Activated B cell treated with CpG ODN at 0.5 μM for 24 hours (primary cell): ENCODE results near the gene CCDC186. TPM values are rescaled to one million over a fixed set of nuclear protein-coding genes. Genes with fewer than 3 reads are reported as not detected.

Experiments
- ATAC-seq: fragments of 200-7000 bp; cut with Tn5 transposase; one replicate; pipeline ENCODE4 v1.10.0; 2021; ENCODE audit warnings: low read depth, mild to moderate bottlenecking, moderate library complexity
- CTCF ChIA-PET: fragments of 350-600 bp; sonication (Branson Sonifier 250); formaldehyde crosslinking; loops from one replicate; lab custom pipeline; 2021; ENCODE audit warnings: antibody characterized with exemption; lab: Charles Lee
- POLR2A ChIA-PET: fragments of 350-600 bp; sonication (Branson Sonifier 250); formaldehyde crosslinking; loops from one replicate; lab custom pipeline; 2021; ENCODE audit warnings: antibody characterized with exemption; lab: Charles Lee
- DNase-seq: peaks from one replicate; pipeline ENCODE4 v3.0.0; 2022
- H3K27ac Mint-ChIP-seq: one replicate; pipeline ENCODE4 v1.8.0; 2020; ENCODE audit warnings: mixed read lengths
- H3K27me3 Mint-ChIP-seq: one replicate; pipeline ENCODE4 v1.8.0; 2021; ENCODE audit warnings: mixed read lengths
- H3K36me3 Mint-ChIP-seq: one replicate; pipeline ENCODE4 v1.8.0; 2021; ENCODE audit warnings: low read depth, mixed read lengths
- H3K4me1 Mint-ChIP-seq: one replicate; pipeline ENCODE4 v1.8.0; 2021; ENCODE audit warnings: mixed read lengths
- H3K4me3 Mint-ChIP-seq: one replicate; pipeline ENCODE4 v1.8.0; 2020; ENCODE audit warnings: mild to moderate bottlenecking, mixed read lengths
- H3K9me3 Mint-ChIP-seq: one replicate; pipeline ENCODE4 v1.8.0; 2020; ENCODE audit warnings: mixed read lengths
- CTCF ChIP-seq: fragments of 200-600 bp; IDR thresholded peaks from one replicate; pipeline ENCODE4 v1.8.0; 2022; ENCODE audit warnings: antibody characterized with exemption, mild to moderate bottlenecking
- intact Hi-C: fragments of 100-400 bp; cut with micrococcal nuclease; formaldehyde crosslinking; loops from one replicate; pipeline ENCODE4 v1.15.1; 2024
- total RNA-seq: library from RNA; stranded (reverse); gene quantifications from 2 replicates; pipeline ENCODE4 v1.2.3, GENCODE V29; 2022

CCDC186 gene
- total RNA-seq, 1 donor from 2014 or later, result 24.8 TPM

GRCh38 chr10:114087655-114088054 lies 86.3 kb downstream of the CCDC186 start:
- ATAC-seq (no peak), DNase-seq (no peak)
- H3K27me3 Mint-ChIP-seq, result no peaks in the 10 kb centered on the region
- ChIA-PET POLR2A (interaction anchor here (0.6 kb wide), 1 partner anchor 9 kb away, joined by 4 read pairs; no protein-coding TSS in a partner anchor), CTCF (no interaction called here)
- intact Hi-C loops, result no loop called here
- no peaks in the 10 kb centered on the region for H3K9me3 Mint-ChIP-seq
- no peaks in the 10 kb centered on the region for H3K36me3 Mint-ChIP-seq
- no peak for TF ChIP-seq CTCF
- H3K4me3 Mint-ChIP-seq, result no peak overlapping the region
- no peak overlapping the region for H3K27ac Mint-ChIP-seq
- H3K4me1 Mint-ChIP-seq, result no peaks in the 10 kb centered on the region

- Mint-ChIP-seq H3K9me3 (no peaks in the 10 kb centered on the region), H3K36me3 (no peaks in the 10 kb centered on the region), H3K27ac (no peak overlapping the region), H3K27me3 (no peaks in the 10 kb centered on the region), H3K4me1 (no peaks in the 10 kb centered on the region), H3K4me3 (no peak overlapping the region)
- TF ChIP-seq CTCF, result no peak
- ChIA-PET CTCF (no interaction called here), POLR2A (interaction anchor here (0.6 kb wide), 1 partner anchor 9 kb away, joined by 4 read pairs; no protein-coding TSS in a partner anchor)
- no peak for DNase-seq
- no peak for ATAC-seq
- intact Hi-C loops, result no loop called here
These were observed 86.7 kb downstream of the CCDC186 start for GRCh38 chr10:114087255-114087654.

GRCh38 chr10:114084215-114084614 lies 89.8 kb downstream of the CCDC186 start:
- CTCF ChIA-PET, result interaction anchor here (0.8 kb wide), 1 partner anchor 12 kb away, joined by 3 read pairs; no protein-coding TSS in a partner anchor
- H3K27me3 Mint-ChIP-seq, result no peaks in the 10 kb centered on the region
- no peak overlapping the region for H3K27ac Mint-ChIP-seq
- no peak for DNase-seq
- TF ChIP-seq CTCF, result no peak
- no peak overlapping the region for H3K4me3 Mint-ChIP-seq
- no peak for ATAC-seq
- POLR2A ChIA-PET, result no interaction called here
- H3K9me3 Mint-ChIP-seq, result no peaks in the 10 kb centered on the region
- H3K4me1 Mint-ChIP-seq, result no peaks in the 10 kb centered on the region
- no peaks in the 10 kb centered on the region for H3K36me3 Mint-ChIP-seq
- intact Hi-C loops, result no loop called here

GRCh38 chr10:114083040-114083439 lies 91.0 kb downstream of the CCDC186 start:
- no peak overlapping the region for H3K27ac Mint-ChIP-seq
- DNase-seq (no peak), ATAC-seq (no peak)
- H3K36me3 Mint-ChIP-seq, result no peaks in the 10 kb centered on the region
- POLR2A ChIA-PET, result no interaction called here
- intact Hi-C loops, result no loop called here
- no peaks in the 10 kb centered on the region for H3K9me3 Mint-ChIP-seq
- no peaks in the 10 kb centered on the region for H3K4me1 Mint-ChIP-seq
- TF ChIP-seq CTCF, result no peak
- H3K27me3 Mint-ChIP-seq, result no peaks in the 10 kb centered on the region
- no peak overlapping the region for H3K4me3 Mint-ChIP-seq
- CTCF ChIA-PET, result no interaction called here

GRCh38 chr10:114081911-114082583 lies 92.0 kb downstream of the CCDC186 start:
- ChIA-PET POLR2A (no interaction called here), CTCF (no interaction called here)
- H3K4me1 Mint-ChIP-seq, result no peaks in the 10 kb centered on the region
- intact Hi-C loops, result no loop called here
- ATAC-seq (no peak), DNase-seq (no peak)
- H3K36me3 Mint-ChIP-seq, result no peaks in the 10 kb centered on the region
- TF ChIP-seq CTCF, result no peak
- no peaks in the 10 kb centered on the region for H3K27me3 Mint-ChIP-seq
- no peaks in the 10 kb centered on the region for H3K9me3 Mint-ChIP-seq
- no peak overlapping the region for H3K4me3 Mint-ChIP-seq
- H3K27ac Mint-ChIP-seq, result no peak overlapping the region
